GM21576 (cell line): Measurements from ENCODE around the gene CTTN.

ENCODE experiments used
- ATAC-seq: cut with Tn5 transposase; IDR thresholded peaks from one replicate; pipeline ENCODE4 v1.9.1; 2021; ENCODE audit warnings: mild to moderate bottlenecking, moderate library complexity; ENCODE audit not compliant: unreplicated experiment

The CTTN gene

GRCh38 chr11:70472240-70472639, 73.9 kb downstream of the CTTN start:
- ATAC-seq: no peak

- no peak for ATAC-seq
These were observed 75.0 kb downstream of the CTTN start for GRCh38 chr11:70473186-70473872.

- no peak for ATAC-seq
These were observed 75.8 kb downstream of the CTTN start for GRCh38 chr11:70473873-70474690.

- no peak for ATAC-seq
These were observed 76.4 kb downstream of the CTTN start for GRCh38 chr11:70474710-70475109.

- no peak for ATAC-seq
These were observed 78.3 kb downstream of the CTTN start for GRCh38 chr11:70476669-70477068.

GRCh38 chr11:70477176-70477575, 78.8 kb downstream of the CTTN start:
- ATAC-seq: no peak

DNA sequence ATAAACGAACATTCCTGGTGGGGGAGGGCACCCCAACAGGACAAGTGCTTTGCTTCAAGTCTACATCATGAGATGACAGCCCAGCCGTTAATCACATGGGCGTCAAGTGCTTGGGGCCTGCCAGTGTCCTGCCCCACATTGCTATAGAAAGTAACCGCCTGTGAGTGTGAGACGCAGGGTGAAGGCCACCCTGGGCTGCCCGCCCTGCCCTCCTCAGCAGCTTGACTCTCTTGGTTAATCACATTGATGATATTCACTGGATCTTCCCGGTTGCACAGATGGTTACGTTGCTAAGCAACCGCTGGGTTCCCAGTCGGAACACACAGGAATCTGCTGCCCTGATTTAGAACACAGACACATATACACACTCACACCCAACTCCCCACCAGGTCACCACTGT, 79.3 kb downstream of the CTTN start:
- no peak for ATAC-seq

DNA sequence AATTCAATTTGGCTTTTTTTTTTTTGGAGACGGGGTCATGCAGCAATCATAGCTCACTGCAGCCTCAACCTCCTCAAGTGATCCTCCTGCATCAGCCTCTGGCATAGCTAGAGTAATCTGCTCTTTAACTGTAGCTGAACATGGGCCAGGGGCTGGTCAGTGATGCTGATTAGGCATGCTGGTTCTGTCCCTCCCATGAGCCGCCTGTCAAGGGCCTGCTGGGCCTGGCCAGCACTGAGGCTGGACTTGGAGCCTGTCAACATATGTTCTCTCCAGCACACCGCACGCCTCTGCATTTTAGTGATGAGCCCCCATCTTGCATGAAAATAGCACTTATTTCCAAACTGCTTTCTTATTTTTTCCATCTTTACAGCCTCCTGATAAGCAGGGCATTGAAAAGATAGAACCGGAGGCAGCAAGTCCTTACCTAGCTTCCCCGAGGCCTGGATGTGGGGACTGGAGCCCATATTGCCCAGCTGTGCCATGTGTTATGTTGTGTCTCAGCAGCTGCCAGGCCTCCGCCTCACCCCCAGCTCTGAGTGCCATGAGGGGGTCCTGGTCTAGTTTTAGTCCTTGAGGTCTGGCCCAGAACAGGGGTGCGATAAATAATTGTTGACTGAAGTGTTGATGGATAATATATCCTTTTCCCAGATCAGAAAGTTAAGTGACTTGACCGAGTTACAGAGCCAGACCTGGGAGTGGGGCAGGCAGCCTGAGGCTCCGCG, 80.0 kb downstream of the CTTN start:
- ATAC-seq: no peak

DNA sequence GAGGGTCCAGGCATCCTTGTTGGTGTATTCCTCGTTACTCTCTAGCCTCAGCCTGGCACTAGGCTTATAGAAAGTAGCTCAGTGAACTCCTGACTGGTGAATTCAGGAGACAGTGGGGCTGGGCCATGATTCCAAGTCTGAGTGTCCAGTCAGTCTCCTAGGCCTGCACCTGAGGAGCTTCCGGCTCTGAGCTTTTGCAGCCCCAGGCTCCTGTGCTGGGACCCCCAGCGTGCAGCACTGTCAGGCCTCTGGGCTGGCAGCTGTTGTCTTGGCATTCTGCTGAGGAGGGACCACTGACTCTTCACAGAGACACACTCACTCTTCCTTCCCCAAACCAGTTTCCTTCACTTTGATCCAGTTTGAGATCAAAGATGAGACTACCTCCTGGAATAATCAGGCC, 82.4 kb downstream of the CTTN start:
- ATAC-seq: no peak

DNA sequence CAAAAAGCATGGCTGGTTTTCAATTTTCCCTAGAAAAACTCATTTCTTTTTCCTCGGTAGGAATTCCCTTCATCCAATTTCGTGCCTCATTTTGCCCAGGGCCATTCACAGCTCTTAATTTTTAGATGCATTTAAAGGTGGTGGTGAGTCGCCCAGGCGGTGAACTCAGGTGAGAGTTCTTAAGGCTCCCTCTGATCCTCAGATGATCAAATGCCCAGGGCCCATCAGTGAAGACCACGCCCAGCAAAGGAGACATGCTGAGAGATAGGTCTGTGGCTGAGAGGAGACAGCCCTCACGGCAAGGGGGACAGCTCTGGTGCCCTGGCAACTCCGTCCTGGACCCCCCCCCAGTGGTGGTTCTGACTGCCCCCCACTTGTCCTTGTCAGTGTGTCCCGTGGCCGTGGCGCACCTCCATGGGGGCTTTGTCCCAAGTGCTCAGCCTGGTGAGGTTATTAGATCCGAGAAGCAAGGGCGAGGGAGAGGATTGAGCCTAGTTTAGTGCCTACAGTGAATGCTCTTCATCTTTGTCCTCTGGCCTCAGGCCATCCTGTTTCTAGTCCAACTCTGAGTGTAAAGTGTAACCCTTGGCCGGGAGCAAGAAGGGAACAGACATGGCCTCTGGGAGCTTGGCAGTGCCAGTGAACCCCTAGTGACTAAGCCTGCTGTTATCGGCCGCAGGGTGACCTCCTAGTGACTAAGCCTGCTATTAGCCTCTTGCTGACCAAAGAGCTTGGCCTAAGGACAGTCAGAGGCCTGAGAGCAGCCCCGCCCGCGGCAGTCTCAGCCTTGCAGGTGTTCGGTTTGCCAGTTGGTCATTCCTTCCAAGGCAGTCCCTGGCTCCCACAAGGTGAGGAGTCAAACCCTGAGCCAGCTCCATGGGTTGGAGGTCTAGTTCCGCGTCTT, 83.5 kb downstream of the CTTN start:
- no peak for ATAC-seq

- ATAC-seq: no peak
These were observed 84.2 kb downstream of the CTTN start for GRCh38 chr11:70482529-70482917.

- ATAC-seq: no peak
These were observed 84.9 kb downstream of the CTTN start for GRCh38 chr11:70483077-70483861.

- ATAC-seq: no peak
These were observed 85.6 kb downstream of the CTTN start for GRCh38 chr11:70483917-70484316.

- no peak for ATAC-seq
These were observed 87.1 kb downstream of the CTTN start for GRCh38 chr11:70485326-70486025.

DNA sequence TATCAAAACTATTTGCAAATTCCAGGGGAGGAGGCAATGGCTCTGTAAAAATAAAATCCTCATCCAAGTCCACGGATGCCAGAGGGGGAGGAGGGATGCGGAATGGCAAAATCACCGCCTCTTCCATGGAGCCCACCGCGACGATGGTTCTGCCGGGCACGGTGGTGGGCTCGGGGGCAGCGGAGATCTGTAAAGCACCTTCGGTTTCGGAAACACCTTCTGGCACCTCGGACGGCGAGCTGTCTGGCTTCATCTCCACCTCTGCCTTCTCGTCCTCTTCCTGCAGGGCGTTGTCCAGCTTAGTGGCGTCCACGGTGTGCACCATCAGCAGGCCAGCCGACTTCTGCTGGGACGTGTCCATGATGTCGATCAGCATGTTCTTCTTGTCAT, 87.7 kb downstream of the CTTN start:
- ATAC-seq: no peak
